Adrenal gland (tissue), 12 donors: ENCODE data around the gene DNAI7. TPM values are rescaled to one million over a fixed set of nuclear protein-coding genes. Genes with fewer than 3 reads are reported as not detected.

Source experiments
- DNase-seq, 7 donors: peaks; one replicate each; pipeline ENCODE4 v3.0.0-alpha.2; 2019 to 2020
- H3K27ac ChIP-seq, 5 donors: fragments of 200-600 bp; sonication (generic) in 4 of 5; 1 replicate in 3 of 5; 2 replicates in 2 of 5; pipeline versions ENCODE4 v1.5.1 to v1.8.0; 2016 to 2020; ENCODE audit warnings: mild to moderate bottlenecking in 1 of 5
- H3K27me3 ChIP-seq: fragments of 200-600 bp; 2 replicates; pipeline ENCODE4 v1.8.0; 2021
- H3K36me3 ChIP-seq, 2 donors: fragments of 200-600 bp; replicated peaks in 1 of 2; 1 replicate in 1 of 2; 2 replicates in 1 of 2; pipeline versions ENCODE4 v1.5.1 to v1.8.0; 2018 to 2022
- H3K4me1 ChIP-seq, 2 donors: fragments of 200-600 bp; replicated peaks in 1 of 2; 1 replicate in 1 of 2; 2 replicates in 1 of 2; pipeline versions ENCODE4 v1.5.1 to v1.8.0; 2018 to 2021
- H3K4me3 ChIP-seq, 4 donors: fragments of 200-600 bp; sonication (generic) in 3 of 4; one replicate each; pipeline ENCODE4 v1.5.1; 2016 to 2018
- H3K9me3 ChIP-seq, 3 donors: fragments of 200-600 bp; sonication (generic) in 1 of 3; replicated peaks in 1 of 3; 1 replicate in 2 of 3; 2 replicates in 1 of 3; pipeline versions ENCODE4 v1.5.1 to v1.8.0; 2016 to 2021
- CTCF ChIP-seq, 6 experiments: fragments of 450-650 bp in 4 of 6; fragments of 200-600 bp in 2 of 6; sonication (generic) in 1 of 6; IDR thresholded peaks; 1 replicate in 5 of 6; 2 replicates in 1 of 6; pipeline versions ENCODE4 v1.5.1 to v1.8.0; 2016 to 2021; ENCODE audit warnings: antibody characterized with exemption in 6 of 6, mild to moderate bottlenecking in 2 of 6, moderate library complexity in 1 of 6
- POLR2A ChIP-seq, 2 donors: fragments of 450-650 bp; IDR thresholded peaks; one replicate each; pipeline ENCODE4 v1.6.1; 2017; ENCODE audit warnings: antibody characterized with exemption in 2 of 2, mild to moderate bottlenecking in 2 of 2, moderate library complexity in 1 of 2
- whole genome bisulfite sequencing, 4 donors: extraction: QIAGEN DNeasy Blood & Tissue Kit in 2 of 4; methylation state at CpG; one replicate each; pipeline versions ENCODE4 v1.1.5 to v1.1.7; 2013 to 2017; 5-methylcytosine and 5-hydroxymethylcytosine counted together
- intact Hi-C, 2 donors: fragments of 100-400 bp; cut with DNase I; formaldehyde crosslinking; loops; one replicate each; pipeline versions ENCODE4 v1.14.1 to v1.15.0; 2022 to 2023
- polyA plus RNA-seq, 3 donors: library from polyadenylated mRNA; stranded (reverse); fragments of 200-250 nt in 2 of 3; fragments of 350-450 nt in 1 of 3; fragmentation: Illumina TruSeq in 1 of 3; extraction: RNeasy Lipid Tissue Mini Kit (QIAGEN cat#74804) in 1 of 3; gene quantifications; one replicate each; pipeline ENCODE4 v1.2.3, GENCODE V29; 2013 to 2014
- total RNA-seq, 9 donors: library from RNA; depleted of rRNA in 4 of 9; stranded (reverse); fragments of >200 nt in 4 of 9; fragments of 120-200 nt in 1 of 9; fragmentation: NEBNext Ultra II Directional in 1 of 9; extraction: Animal tissue kit (Norgen Biotek cat#: 25700) in 1 of 9; gene quantifications; one replicate each; pipeline versions ENCODE4 v1.1.0 to v1.2.4, GENCODE V29; 2013 to 2023
- donor health status: healthy with polysubstance abuse.
- donor health status: Bipolar disorder and iron deficiency.
- donor health status: DM: yes; HTN: yes; CAD: no.
- donor health status: DM: no; HTN: no; CAD: no.
- donor health status: DM: no; HTN: no; CAD: no.
- donor health status: DM: yes; HTN: yes; CAD: no.

The DNAI7 gene
- total and polyA plus RNA-seq, 12 donors: 0.29 to 2.3 (median 0.86) TPM

GRCh38 chr12:25063873-25064628, 130.9 kb downstream of the DNAI7 start:
- intact Hi-C loops: no loop called here
- H3K27ac ChIP-seq: no peak overlapping the region
- no peak for DNase-seq
- no peaks in the 10 kb centered on the region for H3K9me3 ChIP-seq
- no peak overlapping the region for H3K4me3 ChIP-seq
- H3K4me1 ChIP-seq: no peaks in the 10 kb centered on the region
- no peaks in the 10 kb centered on the region for H3K27me3 ChIP-seq
- H3K36me3 ChIP-seq: no peaks in the 10 kb centered on the region
- WGBS, 4 donors: 54 to 75% (median 67%) methylated on average over 5 of the region's 5 CpGs
- TF ChIP-seq CTCF (IDR thresholded peaks at IDR 0.05) (no peak), POLR2A (IDR thresholded peaks at IDR 0.05) (no peak)

- TF ChIP-seq POLR2A (IDR thresholded peaks at IDR 0.05): no peak
- TF ChIP-seq CTCF (IDR thresholded peaks at IDR 0.05): no peak
- intact Hi-C loops: no loop called here
- Histone ChIP-seq H3K4me3 (no peak overlapping the region), H3K4me1 (no peaks in the 10 kb centered on the region), H3K27me3 (no peaks in the 10 kb centered on the region), H3K27ac (no peak overlapping the region), H3K9me3 (no peaks in the 10 kb centered on the region), H3K36me3 (no peaks in the 10 kb centered on the region)
- DNase-seq: no peak
These were observed 136.3 kb downstream of the DNAI7 start for GRCh38 chr12:25058658-25059058.

Other genes starting within 250 kb of the DNAI7 start
- 10 to 100 TPM in 8 of 9 donors, 1 to 10 TPM in 1; 9.4 to 41.5 (median 24.8) TPM for gene BCAT1, start 246.1 kb downstream of the DNAI7 start, total RNA-seq
- 1 to 10 TPM; 2.1 to 7.9 (median 6.2) TPM for gene BCAT1, start 246.1 kb downstream of the DNAI7 start, polyA plus RNA-seq
- gene ETFRF1, start 77 bp upstream of the DNAI7 start, total RNA-seq: 100 to 1,000 TPM in 1 of 9 donors, 10 to 100 TPM in 8; 35.1 to 130 (median 50.7) TPM
- 100 to 1,000 TPM in 1 of 3 donors, 10 to 100 TPM in 2; 29.9 to 140 (median 54.5) TPM for gene ETFRF1, start 77 bp upstream of the DNAI7 start, polyA plus RNA-seq
- 10 to 100 TPM in 6 of 9 donors, 1 to 10 TPM in 3; 7.0 to 21.3 (median 12.6) TPM for gene KRAS, start 55.8 kb upstream of the DNAI7 start, total RNA-seq
- 10 to 100 TPM in 1 of 3 donors, 1 to 10 TPM in 2; 3.6 to 16.9 (median 4.0) TPM for gene KRAS, start 55.8 kb upstream of the DNAI7 start, polyA plus RNA-seq